Measurements from ENCODE around the gene CLUH.
"Not testable (repeated sequence)": the region's sequence is repeated elsewhere in the genome, so short reads cannot be mapped to it uniquely, and the experiment has no call there.

Gene CLUH

DNA sequence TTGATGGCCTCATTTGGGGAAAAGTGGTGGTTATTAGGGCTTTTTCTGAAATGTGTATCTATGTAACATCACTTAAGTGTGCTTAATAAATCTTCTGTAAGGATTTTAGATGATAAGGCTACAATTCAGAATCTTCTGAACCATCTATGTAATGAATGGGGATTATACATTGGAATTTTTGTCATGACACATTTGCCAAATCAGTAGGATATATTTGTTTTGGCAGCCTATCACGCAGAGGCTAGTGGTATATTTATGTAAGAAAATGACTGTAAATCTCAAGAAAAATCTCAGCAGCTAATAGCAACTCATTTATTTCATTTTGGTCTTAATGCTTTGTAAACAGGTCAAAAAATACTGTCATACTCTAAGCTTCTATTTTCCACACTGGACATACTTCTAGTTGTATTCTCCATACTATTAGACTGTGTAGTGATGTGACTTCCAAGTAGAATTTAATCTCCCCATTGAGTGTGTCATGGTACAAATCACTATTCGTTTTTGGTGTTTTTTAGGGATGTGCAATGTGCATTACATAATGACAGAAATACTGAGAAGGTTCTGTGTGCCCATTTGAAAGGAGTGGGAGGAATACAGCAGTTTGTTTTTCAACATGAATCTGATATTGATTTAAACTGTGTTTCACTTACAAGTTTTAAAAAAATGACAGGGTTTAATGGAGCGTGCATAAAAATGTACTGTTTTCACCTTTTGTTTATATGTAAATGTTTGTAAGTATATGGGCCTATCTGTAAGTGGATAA lies 29.2 kb downstream of the CLUH start:
- DNase-seq = no peak
- Histone ChIP-seq H3K9me3 (ENCODE audit: severe bottlenecking) (no peaks in the 10 kb centered on the region), H3K4me3 (ENCODE audit: low read depth, low read length) (no peak overlapping the region), H3K27me3 (ENCODE audit: insufficient read depth, low read depth, severe bottlenecking) (no peaks in the 10 kb centered on the region), H3K36me3 (peaks cover 60% of the 10 kb centered on the region), H3K27ac (no peak overlapping the region)
- TF ChIP-seq, protein P1, sequence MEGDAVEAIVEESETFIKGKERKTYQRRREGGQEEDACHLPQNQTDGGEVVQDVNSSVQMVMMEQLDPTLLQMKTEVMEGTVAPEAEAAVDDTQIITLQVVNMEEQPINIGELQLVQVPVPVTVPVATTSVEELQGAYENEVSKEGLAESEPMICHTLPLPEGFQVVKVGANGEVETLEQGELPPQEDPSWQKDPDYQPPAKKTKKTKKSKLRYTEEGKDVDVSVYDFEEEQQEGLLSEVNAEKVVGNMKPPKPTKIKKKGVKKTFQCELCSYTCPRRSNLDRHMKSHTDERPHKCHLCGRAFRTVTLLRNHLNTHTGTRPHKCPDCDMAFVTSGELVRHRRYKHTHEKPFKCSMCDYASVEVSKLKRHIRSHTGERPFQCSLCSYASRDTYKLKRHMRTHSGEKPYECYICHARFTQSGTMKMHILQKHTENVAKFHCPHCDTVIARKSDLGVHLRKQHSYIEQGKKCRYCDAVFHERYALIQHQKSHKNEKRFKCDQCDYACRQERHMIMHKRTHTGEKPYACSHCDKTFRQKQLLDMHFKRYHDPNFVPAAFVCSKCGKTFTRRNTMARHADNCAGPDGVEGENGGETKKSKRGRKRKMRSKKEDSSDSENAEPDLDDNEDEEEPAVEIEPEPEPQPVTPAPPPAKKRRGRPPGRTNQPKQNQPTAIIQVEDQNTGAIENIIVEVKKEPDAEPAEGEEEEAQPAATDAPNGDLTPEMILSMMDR (IDR thresholded peaks at IDR 0.05; ENCODE audit: low read depth, low read length) = no peak

- Histone ChIP-seq H3K9me3 (ENCODE audit: severe bottlenecking) (no peaks in the 10 kb centered on the region), H3K27me3 (ENCODE audit: insufficient read depth, low read depth, severe bottlenecking) (no peaks in the 10 kb centered on the region), H3K27ac (no peak overlapping the region), H3K36me3 (peaks cover 67% of the 10 kb centered on the region), H3K4me3 (ENCODE audit: low read depth, low read length) (no peak overlapping the region)
- DNase-seq = no peak
- TF ChIP-seq, protein P1 (IDR thresholded peaks at IDR 0.05; ENCODE audit: low read depth, low read length) = no peak
Observed at GRCh38 chr17:2681650-2682049, 29.9 kb downstream of the CLUH start.

DNA sequence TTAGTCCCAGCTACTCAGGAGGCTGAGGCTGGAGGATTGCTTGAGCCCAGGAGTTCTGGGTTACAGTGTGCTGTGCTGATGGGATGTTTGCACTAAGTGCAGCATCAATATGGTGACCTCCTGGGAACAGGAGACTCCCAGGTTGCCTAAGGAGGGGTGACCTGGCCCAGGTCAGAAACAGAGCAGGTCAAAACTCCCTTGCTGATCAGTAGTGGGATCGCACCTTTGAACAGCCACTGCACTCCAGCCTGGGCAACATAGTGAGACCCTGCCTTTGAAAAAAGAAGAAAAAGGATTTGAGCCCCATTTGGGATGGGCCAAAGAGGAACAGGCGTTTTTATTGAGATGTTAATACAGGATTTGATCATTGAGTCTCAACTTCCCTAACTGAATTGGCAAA lies 30.6 kb downstream of the CLUH start:
- Histone ChIP-seq H3K9me3 (ENCODE audit: severe bottlenecking) (no peaks in the 10 kb centered on the region), H3K27me3 (ENCODE audit: insufficient read depth, low read depth, severe bottlenecking) (no peaks in the 10 kb centered on the region), H3K4me3 (ENCODE audit: low read depth, low read length) (no peak overlapping the region), H3K27ac (no peak overlapping the region), H3K36me3 (peaks cover 74% of the 10 kb centered on the region)
- DNase-seq = no peak
- TF ChIP-seq, protein P1 (IDR thresholded peaks at IDR 0.05; ENCODE audit: low read depth, low read length) = no peak

DNA sequence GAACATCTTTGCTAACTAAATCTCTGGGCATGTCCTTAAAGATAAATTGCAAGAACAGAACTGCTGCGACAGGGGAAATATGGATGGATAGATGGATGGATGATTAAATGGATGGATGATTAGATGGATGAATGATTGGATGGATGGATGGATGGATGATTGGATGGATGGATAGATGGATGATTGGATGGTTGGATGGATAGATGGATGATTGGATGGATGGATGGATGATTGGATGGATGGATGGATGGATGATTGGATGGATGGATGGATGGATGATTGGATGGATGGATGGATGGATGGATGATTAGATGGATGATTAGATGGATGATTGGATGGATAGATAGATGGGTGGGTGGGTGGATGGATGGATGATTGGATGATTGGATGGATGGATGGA lies 32.3 kb downstream of the CLUH start:
- H3K36me3 ChIP-seq = peaks cover 91% of the 10 kb centered on the region
- H3K27me3 ChIP-seq (ENCODE audit: insufficient read depth, low read depth, severe bottlenecking); H3K4me3 ChIP-seq (ENCODE audit: low read depth, low read length); H3K9me3 ChIP-seq (ENCODE audit: severe bottlenecking); DNase-seq; H3K27ac ChIP-seq: not testable (repeated sequence)

DNA sequence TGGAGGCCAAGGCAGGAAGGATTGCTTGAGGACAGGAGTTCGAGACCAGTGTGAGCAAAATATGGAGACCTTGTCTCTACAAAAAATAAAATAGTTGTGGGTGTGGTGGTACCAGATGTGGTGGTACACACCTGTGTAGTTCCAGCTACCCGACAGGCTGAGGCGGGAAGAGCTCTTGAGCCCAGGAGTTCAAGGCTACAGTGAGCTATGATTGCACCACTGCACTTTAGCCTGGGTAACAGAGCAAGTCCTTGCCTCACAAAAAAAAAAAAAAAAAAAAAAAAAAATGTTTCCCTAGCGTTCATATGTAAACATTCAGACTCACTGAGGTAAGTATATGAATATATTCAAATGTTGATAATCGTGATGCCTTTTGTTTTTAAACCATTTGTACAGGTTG lies 39.5 kb downstream of the CLUH start:
- Histone ChIP-seq H3K27me3 (ENCODE audit: insufficient read depth, low read depth, severe bottlenecking) (no peaks in the 10 kb centered on the region), H3K36me3 (peaks cover 94% of the 10 kb centered on the region), H3K27ac (no peak overlapping the region), H3K9me3 (ENCODE audit: severe bottlenecking) (no peaks in the 10 kb centered on the region), H3K4me3 (ENCODE audit: low read depth, low read length) (no peak overlapping the region)
- DNase-seq = no peak
- TF ChIP-seq, protein P1 (IDR thresholded peaks at IDR 0.05; ENCODE audit: low read depth, low read length) = no peak

GRCh38 chr17:2660410-2660809 lies 51.2 kb downstream of the CLUH start:
- peaks cover 44% of the 10 kb centered on the region for H3K36me3 ChIP-seq

DNA sequence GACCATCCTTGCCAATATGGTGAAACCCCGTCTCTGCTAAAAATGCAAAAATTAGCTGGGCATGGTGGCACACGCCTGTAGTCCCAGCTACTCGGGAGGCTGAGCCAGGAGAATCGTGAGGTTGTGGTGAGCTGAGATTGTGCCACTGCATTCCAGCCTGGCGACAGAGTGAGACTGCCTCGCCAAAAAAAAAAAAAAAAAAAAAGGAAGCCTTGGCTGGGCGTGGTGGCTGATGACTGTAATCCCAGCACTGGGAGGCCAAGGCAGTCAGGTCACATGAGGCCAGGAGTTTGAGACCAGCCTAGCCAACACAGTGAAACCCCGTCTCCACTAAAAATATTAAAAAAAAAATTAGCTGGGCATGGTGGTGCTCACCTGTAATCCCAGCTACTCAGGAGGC lies 52.2 kb downstream of the CLUH start:
- not testable (repeated sequence) for H3K9me3 ChIP-seq (ENCODE audit: severe bottlenecking); DNase-seq; H3K4me3 ChIP-seq (ENCODE audit: low read depth, low read length); H3K27ac ChIP-seq; H3K27me3 ChIP-seq (ENCODE audit: insufficient read depth, low read depth, severe bottlenecking)
- peaks cover 39% of the 10 kb centered on the region for H3K36me3 ChIP-seq

More at GRCh38 chr17:2660410-2660809, 51.2 kb downstream of the CLUH start:
- H3K4me3 ChIP-seq (ENCODE audit: low read depth, low read length); H3K27ac ChIP-seq; H3K27me3 ChIP-seq (ENCODE audit: insufficient read depth, low read depth, severe bottlenecking); DNase-seq; H3K9me3 ChIP-seq (ENCODE audit: severe bottlenecking): not testable (repeated sequence)

All from WERI-Rb-1 (cell line).